GM12891 (cell line): ENCODE measurements around the gene ZNF200.

Experiments used
- POLR2A ChIP-seq: IDR thresholded peaks from 2 replicates; pipeline ENCODE4 v1.6.1; 2011; ENCODE audit warnings: low read depth, low read length, control low read depth
- POLR2AphosphoS5 ChIP-seq: IDR thresholded peaks from 2 replicates; pipeline ENCODE4 v1.6.1; 2011; ENCODE audit warnings: low read depth, low read length, control low read depth

- TF ChIP-seq POLR2A (no peak), POLR2AphosphoS5 (no peak)
Observed at GRCh38 chr16:3192476-3193019, 42.4 kb downstream of the ZNF200 start.
